GM23338 (cell line): ENCODE measurements around the gene CMIP.

Source experiments
- EZH2phosphoT487 ChIP-seq: fragments of 200-600 bp; sonication (generic); IDR thresholded peaks from one replicate; pipeline ENCODE4 v1.8.1; 2018; ENCODE audit warnings: antibody characterized with exemption; ENCODE audit not compliant: unreplicated experiment
- POLR2AphosphoS5 ChIP-seq: IDR thresholded peaks from 2 replicates; pipeline ENCODE4 v1.6.1; 2016; ENCODE audit warnings: antibody characterized with exemption, low read depth
- ZNF331 ChIP-seq: fragments of 250-450 bp; sonication (Bioruptor Pico); IDR thresholded peaks from 2 replicates; pipeline ENCODE4 v1.5.0; 2020; ENCODE audit warnings: low read depth, mild to moderate bottlenecking, moderate library complexity
- TF ChIP-seq, protein P1 (sequence below), 2 experiments: fragments of 200-600 bp in 1 of 2; sonication (generic) in 1 of 2; conservative IDR thresholded peaks; 2 replicates each; pipeline versions ENCODE4 v1.5.1 to v1.6.1; 2016 to 2017; ENCODE audit warnings: antibody characterized with exemption in 2 of 2, low read depth in 2 of 2, mild to moderate bottlenecking in 2 of 2, moderate library complexity in 1 of 2

DNA sequence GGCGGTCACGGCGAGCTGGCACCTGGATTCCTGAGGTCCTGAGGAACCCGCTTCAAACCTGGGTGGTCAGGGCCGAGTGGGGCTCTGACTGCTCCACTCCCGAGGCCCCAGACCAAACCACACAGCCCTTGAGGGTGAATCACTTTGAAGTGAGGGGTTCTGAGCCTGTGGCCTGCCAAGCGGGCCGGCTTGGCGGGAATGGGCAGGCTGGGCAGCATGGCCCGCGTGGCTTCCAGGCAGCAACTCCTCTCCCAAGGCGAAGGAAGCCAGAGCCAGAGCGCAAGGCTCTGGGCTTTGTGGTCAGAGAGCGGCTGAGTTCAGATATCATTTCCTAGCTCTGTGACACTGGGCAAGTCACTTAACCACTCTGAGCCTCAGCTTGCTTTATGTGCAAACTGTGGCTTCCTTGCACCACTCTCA lies 42.7 kb downstream of the CMIP start:
- no peak for TF ChIP-seq EZH2phosphoT487
- TF ChIP-seq, protein P1, sequence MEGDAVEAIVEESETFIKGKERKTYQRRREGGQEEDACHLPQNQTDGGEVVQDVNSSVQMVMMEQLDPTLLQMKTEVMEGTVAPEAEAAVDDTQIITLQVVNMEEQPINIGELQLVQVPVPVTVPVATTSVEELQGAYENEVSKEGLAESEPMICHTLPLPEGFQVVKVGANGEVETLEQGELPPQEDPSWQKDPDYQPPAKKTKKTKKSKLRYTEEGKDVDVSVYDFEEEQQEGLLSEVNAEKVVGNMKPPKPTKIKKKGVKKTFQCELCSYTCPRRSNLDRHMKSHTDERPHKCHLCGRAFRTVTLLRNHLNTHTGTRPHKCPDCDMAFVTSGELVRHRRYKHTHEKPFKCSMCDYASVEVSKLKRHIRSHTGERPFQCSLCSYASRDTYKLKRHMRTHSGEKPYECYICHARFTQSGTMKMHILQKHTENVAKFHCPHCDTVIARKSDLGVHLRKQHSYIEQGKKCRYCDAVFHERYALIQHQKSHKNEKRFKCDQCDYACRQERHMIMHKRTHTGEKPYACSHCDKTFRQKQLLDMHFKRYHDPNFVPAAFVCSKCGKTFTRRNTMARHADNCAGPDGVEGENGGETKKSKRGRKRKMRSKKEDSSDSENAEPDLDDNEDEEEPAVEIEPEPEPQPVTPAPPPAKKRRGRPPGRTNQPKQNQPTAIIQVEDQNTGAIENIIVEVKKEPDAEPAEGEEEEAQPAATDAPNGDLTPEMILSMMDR (conservative IDR thresholded peaks at IDR 0.05; ENCODE audit: low read depth in 2 of 2), result no peak
- no peak for TF ChIP-seq ZNF331 (CRISPR knock-in tag)
- no peak for TF ChIP-seq POLR2AphosphoS5
